Panc1 (cell line): ENCODE measurements around the gene AWAT2. TPM values are rescaled to one million over a fixed set of nuclear protein-coding genes. Genes with fewer than 3 reads are reported as not detected.

Experiments used
- ATAC-seq: fragments of 200-7000 bp; cut with Tn5 transposase; 2 replicates; pipeline ENCODE4 v1.9.1; 2020; ENCODE audit warnings: mild to moderate bottlenecking, moderate library complexity
- BruUV-seq: library from RNA; stranded (reverse); fragments of 400-500 nt; replicated peaks from 2 replicates; lab custom pipeline; 2021; lab: Mats Ljungman, UMichigan
- CTCF ChIA-PET: fragments of 300-600 bp; sonication (Branson Sonifier 250); formaldehyde crosslinking; loops from one replicate; lab custom pipeline; 2022; ENCODE audit warnings: antibody characterized with exemption; lab: Charles Lee
- POLR2A ChIA-PET: fragments of 300-600 bp; sonication (Branson Sonifier 250); formaldehyde crosslinking; loops from one replicate; lab custom pipeline; 2022; ENCODE audit warnings: antibody characterized with exemption; lab: Charles Lee
- DNase-seq: peaks from one replicate; pipeline ENCODE4 v3.0.0-alpha.2; 2010; ENCODE audit warnings: low read depth, low spot score
- H3K27ac ChIP-seq: 2 replicates; pipeline ENCODE4 v1.5.1; 2011; ENCODE audit warnings: mild to moderate bottlenecking, low read length, inconsistent platforms
- H3K27me3 ChIP-seq: fragments of 200-500 bp; sonication (Bioruptor generic); 2 replicates; pipeline ENCODE4 v1.6.0; 2014; ENCODE audit warnings: low read length, inconsistent platforms; ENCODE audit not compliant: control insufficient read depth, insufficient read depth
- H3K36me3 ChIP-seq: fragments of 200-500 bp; sonication (Bioruptor generic); 2 replicates; pipeline ENCODE4 v1.5.1; 2014; ENCODE audit warnings: inconsistent platforms, mild to moderate bottlenecking, low read length, moderate library complexity; ENCODE audit not compliant: control insufficient read depth, insufficient read depth
- H3K4me1 ChIP-seq: 2 replicates; pipeline ENCODE4 v1.5.1; 2011; ENCODE audit warnings: inconsistent platforms, mild to moderate bottlenecking, low read length, moderate library complexity; ENCODE audit not compliant: control insufficient read depth, insufficient read depth
- H3K4me3 ChIP-seq, 2 experiments: 2 replicates each; pipeline ENCODE4 v1.5.1; 2011 to 2012; ENCODE audit warnings: low read depth in 2 of 2, low read length in 2 of 2, mild to moderate bottlenecking in 2 of 2, inconsistent platforms in 1 of 2, moderate library complexity in 1 of 2
- H3K9me3 ChIP-seq: fragments of 200-500 bp; sonication (Bioruptor generic); 2 replicates; pipeline ENCODE4 v1.5.1; 2014; ENCODE audit warnings: low read depth, mild to moderate bottlenecking, inconsistent platforms, low read length, moderate library complexity; ENCODE audit not compliant: control insufficient read depth, insufficient read depth
- CTCF ChIP-seq: fragments of 450-650 bp; IDR thresholded peaks from 2 replicates; pipeline ENCODE4 v1.5.1; 2017; ENCODE audit warnings: mild to moderate bottlenecking
- POLR2AphosphoS5 ChIP-seq: IDR thresholded peaks from 2 replicates; pipeline ENCODE4 v1.6.1; 2012; ENCODE audit warnings: mild to moderate bottlenecking, low read depth, low read length, moderate library complexity
- REST ChIP-seq, 2 experiments: IDR thresholded peaks; 2 replicates each; pipeline ENCODE4 v1.6.1; 2011 to 2012; ENCODE audit warnings: low read depth in 2 of 2, control low read depth in 1 of 2, low read length in 1 of 2, mild to moderate bottlenecking in 1 of 2, moderate library complexity in 1 of 2; ENCODE audit not compliant: insufficient read depth in 1 of 2
- SIN3A ChIP-seq: IDR thresholded peaks from 2 replicates; pipeline ENCODE4 v1.6.1; 2012; ENCODE audit warnings: low read depth, mild to moderate bottlenecking, low read length, moderate library complexity, borderline replicate concordance; ENCODE audit not compliant: insufficient read depth
- TCF7L2 ChIP-seq: IDR thresholded peaks from 2 replicates; pipeline ENCODE4 v1.6.1; 2011; ENCODE audit warnings: mild to moderate bottlenecking, low read depth, low read length, inconsistent platforms
- in situ Hi-C: cut with HindIII; loops from 2 replicates; pipeline ENCODE4 v1.10.0; 2016; ENCODE audit warnings: low sequenced_read_pairs, low pct_unique_long_range_greater_than_20kb
- intact Hi-C: fragments of 100-400 bp; cut with micrococcal nuclease; formaldehyde crosslinking; loops from one replicate; pipeline ENCODE4 v1.10.0; 2022; ENCODE audit not compliant: unreplicated experiment
- total RNA-seq: library from RNA; stranded (reverse); gene quantifications from one replicate; pipeline ENCODE4 v1.2.1, GENCODE V29; 2021; ENCODE audit not compliant: unreplicated experiment

AWAT2 gene
- total RNA-seq, 1 experiment from 2014 or later = not detected

- no peaks in the 10 kb centered on the region for H3K9me3 ChIP-seq
- no peaks in the 10 kb centered on the region for H3K27me3 ChIP-seq
- DNase-seq (no peak), ATAC-seq (no peak)
- no peaks in the 10 kb centered on the region for H3K36me3 ChIP-seq
- CTCF ChIA-PET = no interaction called here
- H3K4me3 ChIP-seq = no peak overlapping the region
- H3K27ac ChIP-seq = no peak overlapping the region
- in situ Hi-C loops = no loop called here
- POLR2A ChIA-PET = no interaction called here
- H3K4me1 ChIP-seq = no peaks in the 10 kb centered on the region
- no peak for TF ChIP-seq POLR2AphosphoS5
- TF ChIP-seq SIN3A = no peak
- no peak for TF ChIP-seq REST (IDR thresholded peaks at IDR 0.05; ENCODE audit: insufficient read depth in 1 of 2, low read depth in 2 of 2, low read length in 1 of 2)
- TF ChIP-seq CTCF = no peak
- intact Hi-C loops = no loop called here
- BruUV-seq = no TSS peak
Observed at GRCh38 chrX:70046978-70047377, 2.8 kb downstream of the AWAT2 start.

GRCh38 chrX:70044541-70045245, 5.0 kb downstream of the AWAT2 start:
- in situ Hi-C loops (no loop called here), intact Hi-C loops (no loop called here)
- Histone ChIP-seq H3K27me3 (no peaks in the 10 kb centered on the region), H3K4me1 (no peaks in the 10 kb centered on the region), H3K4me3 (no peak overlapping the region), H3K27ac (no peak overlapping the region), H3K36me3 (no peaks in the 10 kb centered on the region), H3K9me3 (no peaks in the 10 kb centered on the region)
- DNase-seq = no peak
- no peak for ATAC-seq
- CTCF ChIA-PET = no interaction called here
- TF ChIP-seq CTCF = no peak
- no peak for TF ChIP-seq TCF7L2
- no peak for TF ChIP-seq POLR2AphosphoS5
- TF ChIP-seq REST (IDR thresholded peaks at IDR 0.05; ENCODE audit: insufficient read depth in 1 of 2, low read depth in 2 of 2, low read length in 1 of 2) = no peak
- no peak for TF ChIP-seq SIN3A
- BruUV-seq = no TSS peak
- POLR2A ChIA-PET = no interaction called here
